ENCODE data around the gene SERGEF.

GRCh38 chr11:17786824-17787525 lies 225.9 kb downstream of the SERGEF start:
- TF ChIP-seq CTCF (IDR thresholded peaks at IDR 0.05) (no peak), POLR2A (IDR thresholded peaks at IDR 0.05) (no peak)
